K562 (cell line): ENCODE data around the gene ALDOC. TPM values are rescaled to one million over a fixed set of nuclear protein-coding genes. Genes with fewer than 3 reads are reported as not detected.

ENCODE experiments used
- ATAC-seq: fragments of 200-7000 bp; cut with Tn5 transposase; 3 replicates; pipeline ENCODE4 v1.9.1; 2020; ENCODE audit warnings: moderate library complexity
- BruUV-seq: library from RNA; stranded (reverse); fragments of 400-500 nt; replicated peaks from 2 replicates; lab custom pipeline; 2021; lab: Mats Ljungman, UMichigan
- CTCF ChIA-PET: fragments of 300-600 bp; formaldehyde crosslinking; extraction: SDS; loops from one replicate; lab custom pipeline; 2021; ENCODE audit warnings: low intra/inter-chr PET ratio; lab: Yijun Ruan, JAX
- POLR2A ChIA-PET: fragments of 300-600, 350-650 bp; sonication (Branson Sonifier 250); formaldehyde crosslinking; extraction: SDS; loops from one replicate; lab custom pipeline; 2021; ENCODE audit warnings: antibody characterized with exemption, inconsistent platforms; lab: Yijun Ruan, JAX
- DNase-seq, 4 experiments: peaks; one replicate each; pipeline versions ENCODE4 v3.0.0 to v3.0.0-alpha.2; 2011 to 2018; ENCODE audit warnings: low spot score in 3 of 4, mixed read lengths in 3 of 4; ENCODE audit errors: extremely low read depth in 1 of 4
- FAIRE-seq: peaks from 2 replicates; lab custom pipeline; 2011; peaks lifted over from hg19 to GRCh38; lab: Jason Lieb, UNC
- H2AFZ ChIP-seq: 2 replicates; pipeline ENCODE4 v1.6.0; 2011; ENCODE audit warnings: low read depth, low read length, control low read depth, inconsistent platforms
- H3K27ac ChIP-seq: fragments of 200-600 bp; 3 replicates; pipeline ENCODE4 v1.8.0; 2011; ENCODE audit warnings: low read depth, mild to moderate bottlenecking, control low read depth, inconsistent platforms, low read length, moderate library complexity, mixed read lengths; ENCODE audit errors: extremely low read depth
- H3K27me3 ChIP-seq, 2 experiments: fragments of 300-600 bp in 1 of 2; 2 replicates in 1 of 2; 3 replicates in 1 of 2; pipeline versions ENCODE4 v1.6.0 to v1.8.0; 2011; ENCODE audit warnings: inconsistent platforms in 2 of 2, low read length in 2 of 2, mild to moderate bottlenecking in 1 of 2, mixed read lengths in 1 of 2, moderate library complexity in 1 of 2; ENCODE audit not compliant: control insufficient read depth in 2 of 2, insufficient read depth in 2 of 2
- H3K36me3 ChIP-seq: fragments of 300-600 bp; 3 replicates; pipeline ENCODE4 v1.8.0; 2011; ENCODE audit warnings: mild to moderate bottlenecking, low read length, inconsistent platforms; ENCODE audit not compliant: control insufficient read depth, insufficient read depth
- H3K4me1 ChIP-seq, 2 experiments: fragments of 200-600 bp in 1 of 2; replicated peaks in 1 of 2; 2 replicates in 1 of 2; 3 replicates in 1 of 2; pipeline versions ENCODE4 v1.5.1 to v1.8.0; 2011; ENCODE audit warnings: inconsistent platforms in 2 of 2, low read length in 2 of 2, mild to moderate bottlenecking in 1 of 2, mixed read lengths in 1 of 2, moderate library complexity in 1 of 2; ENCODE audit not compliant: control insufficient read depth in 2 of 2, insufficient read depth in 2 of 2
- H3K4me2 ChIP-seq: 2 replicates; pipeline ENCODE4 v1.6.1; 2011; ENCODE audit warnings: low read length, control low read depth, inconsistent platforms, mixed read lengths; ENCODE audit not compliant: insufficient read depth
- H3K4me3 ChIP-seq: fragments of 200-600 bp; sonication (generic), shearing (Covaris generic); 2 replicates; pipeline ENCODE4 v1.5.1; 2016; ENCODE audit warnings: control low read depth, inconsistent platforms
- H3K79me2 ChIP-seq: fragments of 200-600 bp; 3 replicates; pipeline ENCODE4 v1.8.0; 2011; ENCODE audit warnings: low read length, inconsistent platforms; ENCODE audit not compliant: control insufficient read depth, insufficient read depth
- H3K9ac ChIP-seq, 2 experiments: 2 replicates each; pipeline versions ENCODE4 v1.6.0 to v1.6.1; 2011; ENCODE audit warnings: low read depth in 2 of 2, low read length in 2 of 2, control low read depth in 1 of 2, inconsistent platforms in 1 of 2, mild to moderate bottlenecking in 1 of 2, mixed read lengths in 1 of 2; ENCODE audit not compliant: insufficient read depth in 1 of 2
- H3K9me1 ChIP-seq: one replicate; pipeline ENCODE4 v1.6.0; 2011; ENCODE audit warnings: inconsistent platforms, mild to moderate bottlenecking, low read length, moderate library complexity; ENCODE audit not compliant: control insufficient read depth, insufficient read depth
- H3K9me3 ChIP-seq: replicated peaks from 2 replicates; pipeline ENCODE4 v1.5.1; 2011; ENCODE audit warnings: low read depth, low read length, inconsistent platforms; ENCODE audit not compliant: control insufficient read depth, insufficient read depth
- H4K20me1 ChIP-seq: replicated peaks from 2 replicates; pipeline ENCODE4 v1.6.1; 2011; ENCODE audit warnings: low read length, inconsistent platforms, mixed read lengths; ENCODE audit not compliant: control insufficient read depth, insufficient read depth
- FOXJ2 ChIP-seq: fragments of 200-800 bp; sonication (Bioruptor generic); IDR thresholded peaks from 2 replicates; pipeline ENCODE4 v1.6.1; 2016; ENCODE audit warnings: missing genetic modification characterization, missing compliant biosample characterization
- RFX1 ChIP-seq: fragments of 450-650 bp; IDR thresholded peaks from 2 replicates; pipeline ENCODE4 v1.6.1; 2016; ENCODE audit warnings: mild to moderate bottlenecking, moderate library complexity
- YY1 ChIP-seq, 3 experiments: IDR thresholded peaks; 2 replicates each; pipeline ENCODE4 v1.6.1; 2011; ENCODE audit warnings: low read length in 2 of 3, mild to moderate bottlenecking in 2 of 3, moderate library complexity in 2 of 3, borderline replicate concordance in 1 of 3, control low read depth in 1 of 3, low read depth in 1 of 3; ENCODE audit not compliant: insufficient read depth in 3 of 3, insufficient replicate concordance in 2 of 3, control insufficient read depth in 1 of 3, insufficient read length in 1 of 3; ENCODE audit errors: extremely low read depth in 1 of 3
- ZNF311 ChIP-seq: fragments of 250-450 bp; sonication (Bioruptor Pico); IDR thresholded peaks from 2 replicates; pipeline ENCODE4 v1.4.0; 2020; ENCODE audit warnings: mild to moderate bottlenecking, moderate library complexity
- WGBS: fragments of 100-300 bp; shearing (Covaris generic); methylation state at CpG from one replicate; pipeline ENCODE4 v1.1.6; 2016; ENCODE audit warnings: low coverage, mixed read lengths; ENCODE audit not compliant: insufficient coverage; ENCODE audit errors: missing lambda C conversion rate; 5-methylcytosine and 5-hydroxymethylcytosine counted together
- in situ Hi-C: fragments of 300-500 bp; cut with MboI; formaldehyde crosslinking; loops from 4 replicates; pipeline ENCODE4 v1.15.0; 2018; ENCODE audit warnings: inconsistent platforms, mixed read lengths
- intact Hi-C: fragments of 100-400 bp; cut with micrococcal nuclease; formaldehyde crosslinking; loops from 2 replicates; pipeline ENCODE4 v1.14.2; 2022
- polyA plus RNA-seq, 8 experiments: library from polyadenylated mRNA; depleted of rRNA in 4 of 8; stranded (reverse) in 5 of 8; unstranded in 3 of 8; fragments of >200 nt; fragmentation: Nextera tagmentation in 2 of 8; fragmentation: Illumina TruSeq in 1 of 8; extraction: Ambion mirVana in 2 of 8; extraction: Trizol in 1 of 8; gene quantifications; 2 replicates each; pipeline versions ENCODE4 v1.2.1 to v1.2.3, GENCODE V29; 2011 to 2014; ENCODE audit warnings: inconsistent platforms in 1 of 8, missing spikeins in 1 of 8
- total RNA-seq, 7 experiments: library from RNA; depleted of rRNA in 6 of 7; stranded (reverse); fragments of >200 nt in 6 of 7; fragmentation: Illumina TruSeq in 2 of 7; extraction: Trizol in 2 of 7; gene quantifications; 2 replicates each; pipeline versions ENCODE4 v1.2.1 to v1.2.3, GENCODE V29; 2011 to 2021; ENCODE audit warnings: low replicate concordance in 1 of 7
- TF ChIP-seq, protein P1 (sequence below): IDR thresholded peaks from 2 replicates; pipeline ENCODE4 v1.6.1; 2011; ENCODE audit not compliant: insufficient read length; ENCODE audit errors: extremely low read depth
- TF ChIP-seq, protein P2 (sequence below): fragments of 450-650 bp; IDR thresholded peaks from 2 replicates; pipeline ENCODE4 v1.6.1; 2017; ENCODE audit warnings: mild to moderate bottlenecking, moderate library complexity
- TF ChIP-seq, protein P3 (sequence below), 2 experiments: fragments of 450-650 bp in 1 of 2; sonication (generic) in 1 of 2; formaldehyde crosslinking in 1 of 2; IDR thresholded peaks; 2 replicates each; pipeline versions ENCODE4 v1.7.1 to v1.9.0; 2016 to 2022; ENCODE audit warnings: inconsistent platforms in 1 of 2, mild to moderate bottlenecking in 1 of 2, missing genetic modification reagents in 1 of 2

Gene ALDOC
- total and polyA plus RNA-seq, 9 of the 15 experiments (the other 6 are each of a cell fraction or from before 2014, with no cell fraction given) = 43.2 to 263 (median 99.2) TPM

DNA sequence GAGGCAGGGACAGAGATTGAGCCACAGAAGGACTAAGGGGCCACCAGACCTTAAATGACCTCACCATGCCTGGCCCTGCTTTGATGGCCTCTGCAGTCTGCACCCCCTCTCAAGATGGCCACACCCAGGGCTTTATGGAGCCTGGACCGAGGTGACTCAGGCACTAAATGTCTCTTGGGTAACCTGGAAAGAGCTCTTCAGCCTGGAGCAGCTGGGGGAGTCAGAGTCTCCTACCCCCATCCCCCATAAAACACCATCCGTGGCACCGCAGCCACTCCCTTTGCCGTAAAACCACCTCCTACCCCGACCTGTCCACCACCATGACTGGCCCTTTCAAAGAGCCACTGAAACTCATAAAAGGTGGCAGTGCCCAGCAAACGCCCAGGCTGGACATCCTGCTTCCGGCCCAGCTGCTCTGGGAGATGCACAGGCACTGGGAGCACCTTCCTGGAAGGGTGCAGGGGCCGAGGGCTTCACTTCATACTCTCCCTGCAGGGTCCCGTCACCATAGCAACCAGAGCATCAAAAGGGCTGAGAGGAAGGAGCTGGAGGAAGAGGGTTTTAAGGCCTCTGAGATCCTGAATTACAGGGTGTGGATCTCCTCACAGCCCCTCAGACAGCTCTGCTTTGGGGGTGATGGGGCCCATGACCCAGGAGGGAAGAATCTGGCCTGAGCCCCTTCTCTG, 48.2 kb downstream of the ALDOC start:
- H3K79me2 ChIP-seq = no peaks in the 10 kb centered on the region
- WGBS = 9% methylated on average over 9 of the region's 9 CpGs
- no peak overlapping the region for H3K27ac ChIP-seq
- in situ Hi-C loops = no loop called here
- no peaks in the 10 kb centered on the region for H4K20me1 ChIP-seq
- ChIA-PET POLR2A (interaction anchor here (0.7 to 1.3 kb wide), 3 partner anchors 9 to 17 kb away, joined by 3 to 5 read pairs (median 3); no protein-coding TSS in a partner anchor), CTCF (no interaction called here)
- H2AFZ ChIP-seq = no peak overlapping the region
- H3K4me1 ChIP-seq = peaks cover 29 to 49% of the 10 kb centered on the region in 2 experiments; a peak in 4 of 5 replicates
- ATAC-seq = peak; percentile 66
- peaks cover 5 to 11% of the 10 kb centered on the region in 2 experiments; a peak in 2 of 5 replicates for H3K27me3 ChIP-seq
- peaks cover 8% of the 10 kb centered on the region for H3K9me3 ChIP-seq
- intact Hi-C loops = no loop called here
- peak; percentile 52 to 71 (median 65) for DNase-seq
- H3K36me3 ChIP-seq = no peaks in the 10 kb centered on the region
- peak overlapping the region in 1 of 2 experiments; percentile 33; a peak in 1 of 4 replicates for H3K9ac ChIP-seq
- peak; percentile 62 for FAIRE-seq
- BruUV-seq = no TSS peak
- peak overlapping the region; percentile 27; the same call in 1 of the 2 replicates for H3K4me2 ChIP-seq
- H3K9me1 ChIP-seq = no peaks in the 10 kb centered on the region
- no peak overlapping the region for H3K4me3 ChIP-seq
- TF ChIP-seq, protein P1, sequence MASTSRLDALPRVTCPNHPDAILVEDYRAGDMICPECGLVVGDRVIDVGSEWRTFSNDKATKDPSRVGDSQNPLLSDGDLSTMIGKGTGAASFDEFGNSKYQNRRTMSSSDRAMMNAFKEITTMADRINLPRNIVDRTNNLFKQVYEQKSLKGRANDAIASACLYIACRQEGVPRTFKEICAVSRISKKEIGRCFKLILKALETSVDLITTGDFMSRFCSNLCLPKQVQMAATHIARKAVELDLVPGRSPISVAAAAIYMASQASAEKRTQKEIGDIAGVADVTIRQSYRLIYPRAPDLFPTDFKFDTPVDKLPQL = no peak
- TF ChIP-seq ZNF311 = no peak
- TF ChIP-seq, protein P2, sequence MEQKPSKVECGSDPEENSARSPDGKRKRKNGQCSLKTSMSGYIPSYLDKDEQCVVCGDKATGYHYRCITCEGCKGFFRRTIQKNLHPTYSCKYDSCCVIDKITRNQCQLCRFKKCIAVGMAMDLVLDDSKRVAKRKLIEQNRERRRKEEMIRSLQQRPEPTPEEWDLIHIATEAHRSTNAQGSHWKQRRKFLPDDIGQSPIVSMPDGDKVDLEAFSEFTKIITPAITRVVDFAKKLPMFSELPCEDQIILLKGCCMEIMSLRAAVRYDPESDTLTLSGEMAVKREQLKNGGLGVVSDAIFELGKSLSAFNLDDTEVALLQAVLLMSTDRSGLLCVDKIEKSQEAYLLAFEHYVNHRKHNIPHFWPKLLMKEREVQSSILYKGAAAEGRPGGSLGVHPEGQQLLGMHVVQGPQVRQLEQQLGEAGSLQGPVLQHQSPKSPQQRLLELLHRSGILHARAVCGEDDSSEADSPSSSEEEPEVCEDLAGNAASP = 0 out of 2 replicates have a peak, but pooled peaks have one; percentile 46
- no peak for TF ChIP-seq FOXJ2
- TF ChIP-seq YY1 (IDR thresholded peaks at IDR 0.05; ENCODE audit: borderline replicate concordance in 1 of 3, control insufficient read depth in 1 of 3, extremely low read depth in 1 of 3, insufficient read depth in 3 of 3, insufficient read length in 1 of 3, insufficient replicate concordance in 2 of 3, low read depth in 1 of 3, low read length in 2 of 3) = peak in 1 of 3 experiments; percentile 65
- TF ChIP-seq, protein P3, sequence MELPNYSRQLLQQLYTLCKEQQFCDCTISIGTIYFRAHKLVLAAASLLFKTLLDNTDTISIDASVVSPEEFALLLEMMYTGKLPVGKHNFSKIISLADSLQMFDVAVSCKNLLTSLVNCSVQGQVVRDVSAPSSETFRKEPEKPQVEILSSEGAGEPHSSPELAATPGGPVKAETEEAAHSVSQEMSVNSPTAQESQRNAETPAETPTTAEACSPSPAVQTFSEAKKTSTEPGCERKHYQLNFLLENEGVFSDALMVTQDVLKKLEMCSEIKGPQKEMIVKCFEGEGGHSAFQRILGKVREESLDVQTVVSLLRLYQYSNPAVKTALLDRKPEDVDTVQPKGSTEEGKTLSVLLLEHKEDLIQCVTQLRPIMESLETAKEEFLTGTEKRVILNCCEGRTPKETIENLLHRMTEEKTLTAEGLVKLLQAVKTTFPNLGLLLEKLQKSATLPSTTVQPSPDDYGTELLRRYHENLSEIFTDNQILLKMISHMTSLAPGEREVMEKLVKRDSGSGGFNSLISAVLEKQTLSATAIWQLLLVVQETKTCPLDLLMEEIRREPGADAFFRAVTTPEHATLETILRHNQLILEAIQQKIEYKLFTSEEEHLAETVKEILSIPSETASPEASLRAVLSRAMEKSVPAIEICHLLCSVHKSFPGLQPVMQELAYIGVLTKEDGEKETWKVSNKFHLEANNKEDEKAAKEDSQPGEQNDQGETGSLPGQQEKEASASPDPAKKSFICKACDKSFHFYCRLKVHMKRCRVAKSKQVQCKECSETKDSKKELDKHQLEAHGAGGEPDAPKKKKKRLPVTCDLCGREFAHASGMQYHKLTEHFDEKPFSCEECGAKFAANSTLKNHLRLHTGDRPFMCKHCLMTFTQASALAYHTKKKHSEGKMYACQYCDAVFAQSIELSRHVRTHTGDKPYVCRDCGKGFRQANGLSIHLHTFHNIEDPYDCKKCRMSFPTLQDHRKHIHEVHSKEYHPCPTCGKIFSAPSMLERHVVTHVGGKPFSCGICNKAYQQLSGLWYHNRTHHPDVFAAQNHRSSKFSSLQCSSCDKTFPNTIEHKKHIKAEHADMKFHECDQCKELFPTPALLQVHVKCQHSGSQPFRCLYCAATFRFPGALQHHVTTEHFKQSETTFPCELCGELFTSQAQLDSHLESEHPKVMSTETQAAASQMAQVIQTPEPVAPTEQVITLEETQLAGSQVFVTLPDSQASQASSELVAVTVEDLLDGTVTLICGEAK (IDR thresholded peaks at IDR 0.05) = no peak
- TF ChIP-seq, protein P3 (CRISPR knock-in tag; IDR thresholded peaks at IDR 0.05) = no peak
- peak; percentile 86 for TF ChIP-seq RFX1
